Uterus (tissue), 4 donors: Measurements from ENCODE around the gene MXD1. TPM values are rescaled to one million over a fixed set of nuclear protein-coding genes. Genes with fewer than 3 reads are reported as not detected.

Source experiments
- DNase-seq, 2 donors: peaks; one replicate each; pipeline ENCODE4 v3.0.0-alpha.2; 2019 to 2020
- H3K27ac ChIP-seq, 2 donors: fragments of 200-600 bp; sonication (generic); 1 replicate in 1 of 2; 2 replicates in 1 of 2; pipeline ENCODE4 v1.5.1; 2016 to 2018
- H3K27me3 ChIP-seq, 2 donors: fragments of 200-600 bp; sonication (generic); one replicate each; pipeline ENCODE4 v1.5.1; 2018 to 2019; ENCODE audit warnings: control low read depth in 1 of 2
- H3K36me3 ChIP-seq, 2 donors: fragments of 200-600 bp; sonication (generic); one replicate each; pipeline ENCODE4 v1.5.1; 2019; ENCODE audit warnings: control low read depth in 1 of 2
- H3K4me1 ChIP-seq, 2 donors: fragments of 200-600 bp; sonication (generic); one replicate each; pipeline ENCODE4 v1.5.1; 2018 to 2019; ENCODE audit warnings: control low read depth in 1 of 2
- H3K4me3 ChIP-seq, 2 donors: fragments of 200-600 bp; sonication (generic); 1 replicate in 1 of 2; 2 replicates in 1 of 2; pipeline ENCODE4 v1.5.1; 2018 to 2019; ENCODE audit warnings: mild to moderate bottlenecking in 1 of 2
- H3K9me3 ChIP-seq, 2 donors: fragments of 200-600 bp; sonication (generic); one replicate each; pipeline ENCODE4 v1.5.1; 2019; ENCODE audit warnings: control low read depth in 1 of 2
- POLR2A ChIP-seq, 2 donors: fragments of 450-650 bp; IDR thresholded peaks; one replicate each; pipeline ENCODE4 v1.6.1; 2016; ENCODE audit warnings: antibody characterized with exemption in 2 of 2, mild to moderate bottlenecking in 1 of 2, moderate library complexity in 1 of 2
- intact Hi-C: fragments of 100-400 bp; cut with DNase I; formaldehyde crosslinking; loops from one replicate; pipeline ENCODE4 v1.15.1; 2023; ENCODE audit warnings: low total_unique reads
- total RNA-seq, 4 donors: library from RNA; depleted of rRNA in 3 of 4; stranded (reverse); fragments of >200 nt in 3 of 4; gene quantifications; one replicate each; pipeline versions ENCODE4 v1.1.0 to v1.2.4, GENCODE V29; 2014 to 2023
- TF ChIP-seq, protein P1 (sequence below), 4 experiments: fragments of 200-600 bp in 2 of 4; fragments of 450-650 bp in 2 of 4; sonication (generic) in 2 of 4; IDR thresholded peaks; one replicate each; pipeline ENCODE4 v1.5.1; 2016 to 2019; ENCODE audit warnings: antibody characterized with exemption in 4 of 4, mild to moderate bottlenecking in 2 of 4, moderate library complexity in 1 of 4
- donor health status: DM: yes; HTN: yes; CAD: no.

The MXD1 gene
- total RNA-seq, 4 donors from 2014 or later: 6.5 to 11.3 (median 8.0) TPM

DNA sequence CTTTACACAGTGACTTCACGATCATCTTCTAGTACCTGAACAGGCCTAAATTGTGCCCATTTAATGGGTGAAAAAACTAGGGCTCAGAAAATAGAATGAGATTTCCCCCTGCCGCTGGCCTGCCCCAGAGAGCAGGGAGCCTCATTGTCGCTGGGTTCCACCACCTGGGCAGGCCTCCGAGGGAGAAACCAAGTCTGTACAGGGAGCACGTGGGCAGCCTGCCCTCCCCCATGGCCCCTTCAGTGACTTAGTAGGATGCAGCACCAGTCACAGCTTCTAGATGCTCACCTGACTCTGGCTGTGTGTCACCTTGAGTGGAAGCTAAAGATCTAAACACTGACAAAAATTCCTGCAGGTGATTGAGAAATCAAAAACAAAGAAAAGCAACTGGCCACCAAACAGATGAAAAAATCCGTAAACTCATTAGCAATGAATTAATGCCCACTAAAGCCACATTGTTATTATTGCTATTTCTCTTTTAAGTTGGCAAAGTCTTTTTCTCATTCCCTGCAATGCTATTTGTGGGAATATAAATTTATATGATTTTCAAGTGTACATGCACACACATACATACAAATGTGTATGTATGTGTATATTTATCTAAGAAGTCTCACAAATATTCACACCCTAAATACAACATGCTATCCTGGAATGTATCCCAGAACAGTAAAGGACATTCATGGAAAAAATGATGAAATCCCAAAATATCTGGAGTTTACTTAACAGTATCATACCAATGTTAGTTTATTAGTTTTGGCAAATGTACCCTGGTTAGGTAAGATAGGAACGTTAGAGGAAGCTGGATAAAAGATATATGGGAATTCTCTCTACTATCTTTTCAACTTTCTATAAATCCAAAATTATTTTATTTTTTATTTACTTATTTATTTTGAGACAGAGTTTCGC is 65.2 kb downstream of the MXD1 start:
- H3K36me3 ChIP-seq: no peaks in the 10 kb centered on the region
- H3K4me1 ChIP-seq: no peaks in the 10 kb centered on the region
- no peak for TF ChIP-seq POLR2A (IDR thresholded peaks at IDR 0.05)
- TF ChIP-seq, protein P1, sequence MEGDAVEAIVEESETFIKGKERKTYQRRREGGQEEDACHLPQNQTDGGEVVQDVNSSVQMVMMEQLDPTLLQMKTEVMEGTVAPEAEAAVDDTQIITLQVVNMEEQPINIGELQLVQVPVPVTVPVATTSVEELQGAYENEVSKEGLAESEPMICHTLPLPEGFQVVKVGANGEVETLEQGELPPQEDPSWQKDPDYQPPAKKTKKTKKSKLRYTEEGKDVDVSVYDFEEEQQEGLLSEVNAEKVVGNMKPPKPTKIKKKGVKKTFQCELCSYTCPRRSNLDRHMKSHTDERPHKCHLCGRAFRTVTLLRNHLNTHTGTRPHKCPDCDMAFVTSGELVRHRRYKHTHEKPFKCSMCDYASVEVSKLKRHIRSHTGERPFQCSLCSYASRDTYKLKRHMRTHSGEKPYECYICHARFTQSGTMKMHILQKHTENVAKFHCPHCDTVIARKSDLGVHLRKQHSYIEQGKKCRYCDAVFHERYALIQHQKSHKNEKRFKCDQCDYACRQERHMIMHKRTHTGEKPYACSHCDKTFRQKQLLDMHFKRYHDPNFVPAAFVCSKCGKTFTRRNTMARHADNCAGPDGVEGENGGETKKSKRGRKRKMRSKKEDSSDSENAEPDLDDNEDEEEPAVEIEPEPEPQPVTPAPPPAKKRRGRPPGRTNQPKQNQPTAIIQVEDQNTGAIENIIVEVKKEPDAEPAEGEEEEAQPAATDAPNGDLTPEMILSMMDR (IDR thresholded peaks at IDR 0.05): no peak
- no peaks in the 10 kb centered on the region for H3K9me3 ChIP-seq
- no peaks in the 10 kb centered on the region for H3K27me3 ChIP-seq
- no peak overlapping the region for H3K27ac ChIP-seq
- intact Hi-C loops: no loop called here
- no peak for DNase-seq
- no peak overlapping the region for H3K4me3 ChIP-seq

DNA sequence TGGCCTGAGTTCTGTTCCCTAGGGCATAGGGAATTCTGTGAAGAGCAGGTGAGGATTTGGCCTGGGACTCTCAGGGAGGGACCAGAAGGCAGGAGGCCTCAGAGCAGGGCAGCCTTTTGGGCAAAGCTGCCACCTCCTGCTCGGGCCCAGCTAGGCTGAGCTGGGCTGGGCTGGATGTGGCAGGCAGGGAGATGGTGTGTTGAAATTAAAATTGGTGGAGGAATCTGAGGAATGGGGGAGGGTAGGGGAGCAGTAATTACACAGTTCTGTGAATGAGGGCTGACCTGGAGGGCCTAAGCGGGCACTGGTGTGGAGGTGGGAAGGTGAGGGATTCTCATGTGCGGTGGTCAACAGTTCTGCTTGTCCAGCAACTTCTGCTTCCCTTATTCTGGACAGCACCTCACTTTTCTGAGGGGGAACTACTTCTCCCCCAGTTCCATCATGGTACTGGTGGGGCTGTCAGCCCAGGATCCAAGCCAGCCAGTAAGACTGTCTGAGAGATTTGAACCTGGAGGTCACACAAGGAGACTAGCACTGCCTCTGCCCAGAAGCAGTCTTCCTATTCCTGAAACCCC is 68.6 kb downstream of the MXD1 start:
- DNase-seq: no peak
- H3K4me3 ChIP-seq: no peak overlapping the region
- no peak overlapping the region for H3K27ac ChIP-seq
- intact Hi-C loops: no loop called here
- TF ChIP-seq POLR2A (IDR thresholded peaks at IDR 0.05): no peak
- TF ChIP-seq, protein P1 (IDR thresholded peaks at IDR 0.05): no peak
- no peaks in the 10 kb centered on the region for H3K36me3 ChIP-seq
- no peaks in the 10 kb centered on the region for H3K9me3 ChIP-seq
- no peaks in the 10 kb centered on the region for H3K4me1 ChIP-seq
- H3K27me3 ChIP-seq: no peaks in the 10 kb centered on the region

DNA sequence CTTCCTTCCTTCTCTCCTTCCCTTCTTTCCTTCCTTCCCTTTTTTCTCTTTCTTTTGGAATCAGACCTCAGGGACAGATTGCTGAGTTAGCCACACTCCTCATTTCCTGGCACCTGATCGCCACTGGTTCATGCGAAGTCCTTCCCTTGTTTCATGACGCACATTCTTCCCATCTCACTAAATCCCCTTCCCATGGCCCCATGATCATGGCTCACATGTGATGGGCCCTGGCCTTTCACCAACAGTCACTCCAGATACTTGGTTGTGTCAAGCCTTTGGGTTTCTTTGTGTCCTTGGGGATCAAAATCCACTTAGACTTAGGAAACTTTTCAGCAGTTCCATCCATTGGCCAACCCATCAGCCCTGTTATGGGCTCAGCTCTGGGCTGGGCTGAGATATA is 70.3 kb downstream of the MXD1 start:
- no peaks in the 10 kb centered on the region for H3K9me3 ChIP-seq
- H3K27ac ChIP-seq: no peak overlapping the region
- no peaks in the 10 kb centered on the region for H3K36me3 ChIP-seq
- intact Hi-C loops: no loop called here
- H3K27me3 ChIP-seq: no peaks in the 10 kb centered on the region
- no peak overlapping the region for H3K4me3 ChIP-seq
- DNase-seq: no peak
- H3K4me1 ChIP-seq: no peaks in the 10 kb centered on the region
- TF ChIP-seq POLR2A (IDR thresholded peaks at IDR 0.05): no peak
- TF ChIP-seq, protein P1 (IDR thresholded peaks at IDR 0.05): no peak

DNA sequence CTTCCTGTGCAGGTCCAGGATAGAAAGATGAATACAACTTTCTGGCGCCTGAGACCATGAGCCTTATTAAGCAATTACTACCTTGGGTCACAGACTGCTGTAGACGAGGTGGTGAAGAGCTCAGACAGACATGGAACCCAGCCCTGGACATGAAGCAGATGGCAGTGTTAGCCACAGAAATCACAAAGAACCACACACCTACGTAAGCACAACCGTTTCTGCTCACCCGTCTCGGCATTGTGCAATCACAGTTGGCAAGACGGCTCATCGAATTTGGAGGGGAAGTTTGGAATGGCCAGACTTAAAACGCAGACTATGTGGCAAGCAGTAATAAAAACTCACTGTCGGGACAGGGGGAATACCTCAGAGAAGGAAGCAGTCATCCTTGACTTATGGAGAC is 70.8 kb downstream of the MXD1 start:
- intact Hi-C loops: no loop called here
- peak in 1 of 2 donors; percentile 57 for DNase-seq

More for the DNA sequence above, 70.8 kb downstream of the MXD1 start:
- Histone ChIP-seq H3K4me1 (no peaks in the 10 kb centered on the region), H3K27me3 (no peaks in the 10 kb centered on the region), H3K36me3 (no peaks in the 10 kb centered on the region), H3K27ac (no peak overlapping the region), H3K4me3 (no peak overlapping the region), H3K9me3 (no peaks in the 10 kb centered on the region)
- TF ChIP-seq, protein P1 (IDR thresholded peaks at IDR 0.05): no peak
- no peak for TF ChIP-seq POLR2A (IDR thresholded peaks at IDR 0.05)
